Activated CD8-positive, alpha-beta memory T cell treated with anti-CD3 and anti-CD28 coated beads, Interleukin-2, amount 10 ng/mL, durations not matched to agents 7 days and 5 days (primary cell): ENCODE data around the gene RNU4-1. TPM values are rescaled to one million over a fixed set of nuclear protein-coding genes. Genes with fewer than 3 reads are reported as not detected.

ENCODE experiments used
- ATAC-seq: fragments of 150-1000 bp; cut with Tn5 transposase; one replicate; pipeline ENCODE4 v1.10.0; 2021; ENCODE audit warnings: moderate library complexity
- CTCF ChIA-PET: fragments of 350-600 bp; sonication (Branson Sonifier 250); formaldehyde crosslinking; loops from one replicate; lab custom pipeline; 2021; ENCODE audit warnings: antibody characterized with exemption; lab: Charles Lee
- DNase-seq: peaks from one replicate; pipeline ENCODE4 v3.0.0-alpha.2; 2020
- H3K27ac Mint-ChIP-seq: one replicate; pipeline ENCODE4 v1.8.0; 2021; ENCODE audit warnings: mild to moderate bottlenecking, mixed read lengths
- H3K27me3 Mint-ChIP-seq: one replicate; pipeline ENCODE4 v1.8.0; 2021; ENCODE audit warnings: mixed read lengths
- H3K36me3 Mint-ChIP-seq: one replicate; pipeline ENCODE4 v1.8.0; 2021; ENCODE audit warnings: mild to moderate bottlenecking, mixed read lengths
- H3K4me1 Mint-ChIP-seq: one replicate; pipeline ENCODE4 v1.8.0; 2021; ENCODE audit warnings: mixed read lengths
- H3K4me3 Mint-ChIP-seq: one replicate; pipeline ENCODE4 v1.8.0; 2021; ENCODE audit warnings: mild to moderate bottlenecking, moderate library complexity, mixed read lengths
- H3K9me3 Mint-ChIP-seq: one replicate; pipeline ENCODE4 v1.8.0; 2022; ENCODE audit warnings: low read depth, mixed read lengths
- total RNA-seq, 2 experiments: library from RNA; stranded (reverse); gene quantifications; one replicate each; pipeline ENCODE4 v1.2.3, GENCODE V29; 2021

RNU4-1 gene
- total RNA-seq, 2 experiments from 2014 or later, result 780 to 2,122 TPM

GRCh38 chr12:120283318-120283717 lies 9.7 kb downstream of the RNU4-1 start:
- Mint-ChIP-seq H3K27ac (no peak overlapping the region), H3K9me3 (no peaks in the 10 kb centered on the region), H3K27me3 (peaks cover 10% of the 10 kb centered on the region), H3K4me1 (peaks cover 2% of the 10 kb centered on the region), H3K4me3 (no peak overlapping the region), H3K36me3 (no peaks in the 10 kb centered on the region)
- ATAC-seq, result no peak
- no peak for DNase-seq
- CTCF ChIA-PET, result interaction anchor here (1.2 to 1.9 kb wide), 2 partner anchors 18 to 55 kb away, joined by 3 to 7 read pairs; partner anchors contain the start of gene PXN

DNA sequence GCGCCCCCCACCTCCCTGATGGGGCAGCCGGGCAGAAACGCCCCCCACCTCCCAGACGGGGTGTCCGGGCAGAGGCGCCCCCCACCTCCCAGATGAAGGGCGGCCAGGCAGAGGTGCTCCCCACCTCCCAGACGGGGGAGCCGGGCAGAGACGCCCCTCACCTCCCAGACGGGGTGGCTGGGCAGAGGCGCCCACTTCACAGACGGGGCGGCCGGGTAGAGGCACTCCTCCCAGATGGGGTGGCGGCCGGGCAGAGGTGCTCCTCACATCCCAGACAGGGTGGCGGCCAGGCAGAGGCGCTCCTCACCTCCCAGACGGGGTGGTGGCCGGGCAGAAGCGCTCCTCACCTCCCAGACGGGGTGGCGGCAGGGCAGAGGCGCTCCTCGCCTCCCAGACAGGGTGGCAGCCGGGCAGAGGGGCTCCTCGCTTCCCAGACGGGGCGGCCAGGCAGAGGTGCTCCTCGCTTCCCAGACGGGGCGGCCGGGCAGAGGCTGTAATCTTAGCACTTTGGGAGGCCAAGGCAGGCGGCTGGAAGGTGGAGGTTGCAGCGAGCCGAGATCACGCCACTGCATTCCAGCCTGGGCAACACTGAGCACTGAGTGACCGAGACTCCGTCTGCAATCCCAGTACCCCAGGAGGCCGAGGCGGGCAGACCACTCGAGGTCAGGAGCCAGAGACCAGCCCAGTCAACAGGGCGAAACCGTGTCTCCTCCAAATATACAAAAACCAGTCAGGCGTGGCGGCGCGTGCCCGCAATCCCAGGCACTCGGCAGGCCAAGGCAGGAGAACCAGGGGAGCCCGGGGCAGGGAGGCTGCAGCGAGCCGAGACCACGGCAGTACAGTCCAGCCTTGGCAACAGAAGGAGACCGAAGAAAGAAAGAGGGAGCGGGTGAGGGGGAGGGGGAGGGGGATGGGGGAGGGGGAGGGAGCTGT lies 14.6 kb downstream of the RNU4-1 start:
- H3K27ac Mint-ChIP-seq, result no peak overlapping the region
- H3K4me3 Mint-ChIP-seq, result no peak overlapping the region
- CTCF ChIA-PET, result no interaction called here
- no peak for DNase-seq
- H3K36me3 Mint-ChIP-seq, result no peaks in the 10 kb centered on the region
- no peaks in the 10 kb centered on the region for H3K27me3 Mint-ChIP-seq
- peaks cover 2% of the 10 kb centered on the region for H3K4me1 Mint-ChIP-seq
- ATAC-seq, result no peak
- H3K9me3 Mint-ChIP-seq, result no peaks in the 10 kb centered on the region

GRCh38 chr12:120276734-120277133 lies 16.3 kb downstream of the RNU4-1 start:
- H3K4me1 Mint-ChIP-seq, result no peaks in the 10 kb centered on the region
- no peaks in the 10 kb centered on the region for H3K27me3 Mint-ChIP-seq
- no peak overlapping the region for H3K27ac Mint-ChIP-seq
- ATAC-seq, result no peak
- H3K9me3 Mint-ChIP-seq, result no peaks in the 10 kb centered on the region
- DNase-seq, result no peak
- CTCF ChIA-PET, result interaction anchor here (1.6 to 2.6 kb wide), 2 partner anchors 11 to 49 kb away, joined by 6 to 7 read pairs; partner anchors contain the start of gene PXN
- H3K4me3 Mint-ChIP-seq, result no peak overlapping the region
- no peaks in the 10 kb centered on the region for H3K36me3 Mint-ChIP-seq

DNA sequence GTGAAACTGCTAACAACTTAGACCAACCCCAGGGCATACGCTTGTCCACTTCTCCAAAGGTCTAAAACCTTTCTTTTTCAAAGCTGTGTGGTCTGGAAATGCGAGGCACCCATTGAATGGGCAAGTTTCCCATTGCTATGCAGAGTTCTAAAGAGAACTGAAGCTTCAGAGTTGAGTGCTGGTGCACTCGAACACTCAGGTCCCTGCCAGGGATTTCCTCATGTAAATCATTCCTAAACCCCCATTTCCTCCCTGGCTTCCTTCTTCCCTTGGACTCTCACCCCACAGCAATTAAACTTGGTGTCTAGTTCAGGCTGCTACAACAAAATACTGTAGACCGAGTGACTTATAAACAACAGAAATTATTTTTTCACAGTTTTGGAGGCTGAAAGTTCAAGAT lies 25.3 kb downstream of the RNU4-1 start:
- no peak overlapping the region for H3K27ac Mint-ChIP-seq
- H3K9me3 Mint-ChIP-seq, result no peaks in the 10 kb centered on the region
- CTCF ChIA-PET, result interaction anchor here (0.9 to 25.9 kb wide), 5 partner anchors 15 to 68 kb away, joined by 3 to 768 read pairs (median 86); partner anchors contain the start of genes RNU4-1, RNU4-2 and RPLP0
- H3K4me3 Mint-ChIP-seq, result no peak overlapping the region
- peaks cover 12% of the 10 kb centered on the region for H3K36me3 Mint-ChIP-seq
- no peak for ATAC-seq
- peaks cover 26% of the 10 kb centered on the region for H3K4me1 Mint-ChIP-seq
- no peaks in the 10 kb centered on the region for H3K27me3 Mint-ChIP-seq
- DNase-seq, result no peak

DNA sequence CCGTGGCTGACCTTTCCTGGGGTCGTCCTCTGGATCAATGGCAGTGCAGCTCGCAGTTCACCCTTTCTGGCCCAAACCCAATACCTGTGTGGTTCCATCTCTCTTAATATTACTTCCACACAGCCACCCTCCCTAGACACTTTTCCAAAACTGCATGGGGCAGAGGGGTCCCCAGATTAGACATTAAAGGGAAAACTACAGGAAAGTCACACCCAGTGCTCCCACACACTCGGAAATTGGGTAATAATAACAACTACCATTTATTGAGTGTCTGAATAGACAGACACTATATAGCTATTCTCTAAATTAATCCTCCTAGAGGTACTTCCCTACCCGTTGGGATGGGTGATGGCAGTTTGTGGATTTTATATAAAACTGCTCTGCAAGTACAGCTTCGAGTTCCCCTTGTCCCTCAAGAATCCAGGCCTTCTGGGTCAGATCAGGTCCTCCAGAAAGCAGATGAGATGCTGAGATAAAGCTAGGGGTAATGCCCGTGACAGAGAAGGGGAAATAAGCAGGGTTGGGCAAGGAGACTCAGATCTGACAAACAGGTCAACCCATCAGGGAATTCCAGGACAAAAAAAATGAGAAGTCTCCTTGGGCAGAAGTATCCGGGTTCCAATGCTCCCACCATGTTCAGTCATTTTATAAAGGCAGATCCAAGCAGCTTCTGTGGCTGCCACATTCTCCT lies 26.7 kb downstream of the RNU4-1 start:
- H3K9me3 Mint-ChIP-seq, result no peaks in the 10 kb centered on the region
- ATAC-seq (no peak), DNase-seq (no peak)
- peaks cover 16% of the 10 kb centered on the region for H3K36me3 Mint-ChIP-seq
- H3K4me3 Mint-ChIP-seq, result peak overlapping the region; percentile 64
- peaks cover 40% of the 10 kb centered on the region for H3K4me1 Mint-ChIP-seq
- CTCF ChIA-PET, result interaction anchor here (0.6 to 25.9 kb wide), 15 partner anchors 9 to 328 kb away, joined by 3 to 768 read pairs (median 8); partner anchors contain the start of genes RNU4-1, RNU4-2, RPLP0 and SIRT4
- H3K27ac Mint-ChIP-seq, result no peak overlapping the region
- no peaks in the 10 kb centered on the region for H3K27me3 Mint-ChIP-seq

DNA sequence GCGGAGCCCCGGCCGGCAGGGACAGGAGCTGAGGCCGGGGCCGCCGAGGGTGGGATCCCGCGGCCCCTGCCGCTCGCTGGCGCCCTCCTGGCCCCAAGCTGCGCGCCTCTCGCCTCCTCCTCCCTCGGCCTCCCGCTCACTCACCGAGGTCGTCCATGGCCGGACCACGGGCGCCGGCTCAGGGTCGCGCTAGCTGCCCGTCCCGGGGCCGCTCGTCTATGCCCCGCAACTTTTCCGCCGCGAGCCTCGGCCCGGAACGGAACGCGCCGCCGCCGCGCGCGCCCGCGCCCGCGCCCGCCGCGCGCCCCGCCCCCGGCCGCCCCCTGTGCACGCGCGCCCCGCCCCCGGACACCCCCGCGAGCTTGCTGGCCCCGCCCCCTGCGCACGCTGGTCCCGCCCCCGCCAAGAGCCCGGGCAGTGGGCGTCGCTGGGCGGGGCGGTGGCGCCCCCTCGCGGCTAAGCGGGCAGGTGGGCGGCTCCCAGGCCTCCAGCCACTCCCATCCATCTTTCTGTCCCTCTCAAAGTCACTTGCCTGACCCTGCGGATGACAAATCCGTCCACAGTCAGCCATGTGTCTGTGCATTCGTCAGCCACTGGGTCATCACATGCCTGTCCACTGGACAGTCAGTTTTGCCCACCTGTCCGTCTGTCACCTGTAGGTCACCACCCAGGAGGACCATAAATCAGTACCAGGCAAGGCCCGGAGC lies 27.4 kb downstream of the RNU4-1 start, which contains the start of gene PXN:
TSS of gene PXN (minus strand) at position 258 of the 707 bp plus-strand sequence. CDS start at position 157, 101 bp downstream.
- DNase-seq (peak; percentile 92), ATAC-seq (peak; percentile 91)
- Mint-ChIP-seq H3K36me3 (peaks cover 16% of the 10 kb centered on the region), H3K4me1 (peaks cover 47% of the 10 kb centered on the region), H3K27me3 (no peaks in the 10 kb centered on the region), H3K9me3 (no peaks in the 10 kb centered on the region), H3K4me3 (peak within 1 kb of the TSS; percentile 90), H3K27ac (peak within 1 kb of the TSS; percentile 73)
- CTCF ChIA-PET, result interaction anchor here (0.6 to 25.9 kb wide), 23 partner anchors 10 to 151 kb away, joined by 3 to 768 read pairs (median 5); partner anchors contain the start of genes RNU4-1, RNU4-2, RPLP0 and SIRT4

- peak overlapping the region; percentile 73 for H3K27ac Mint-ChIP-seq
- DNase-seq, result peak; percentile 54
- H3K27me3 Mint-ChIP-seq, result no peaks in the 10 kb centered on the region
- CTCF ChIA-PET, result interaction anchor here (0.6 to 25.9 kb wide), 21 partner anchors 10 to 150 kb away, joined by 3 to 768 read pairs (median 5); partner anchors contain the start of genes RNU4-1, RNU4-2, RPLP0 and SIRT4
- H3K4me3 Mint-ChIP-seq, result peak overlapping the region; percentile 90
- peaks cover 20% of the 10 kb centered on the region for H3K36me3 Mint-ChIP-seq
- no peak for ATAC-seq
- H3K9me3 Mint-ChIP-seq, result no peaks in the 10 kb centered on the region
- H3K4me1 Mint-ChIP-seq, result peaks cover 54% of the 10 kb centered on the region
Observed at GRCh38 chr12:120264904-120265472, 28.0 kb downstream of the RNU4-1 start.

GRCh38 chr12:120264086-120264903 lies 28.7 kb downstream of the RNU4-1 start:
- no peaks in the 10 kb centered on the region for H3K27me3 Mint-ChIP-seq
- no peaks in the 10 kb centered on the region for H3K9me3 Mint-ChIP-seq
- CTCF ChIA-PET, result interaction anchor here (1.5 to 25.9 kb wide), 8 partner anchors 11 to 65 kb away, joined by 3 to 768 read pairs (median 24); partner anchors contain the start of genes RPLP0 and SIRT4
- H3K4me3 Mint-ChIP-seq, result peak overlapping the region; percentile 90
- H3K4me1 Mint-ChIP-seq, result peaks cover 61% of the 10 kb centered on the region
- peak overlapping the region; percentile 73 for H3K27ac Mint-ChIP-seq
- ATAC-seq, result no peak
- DNase-seq, result no peak
- peaks cover 20% of the 10 kb centered on the region for H3K36me3 Mint-ChIP-seq

DNA sequence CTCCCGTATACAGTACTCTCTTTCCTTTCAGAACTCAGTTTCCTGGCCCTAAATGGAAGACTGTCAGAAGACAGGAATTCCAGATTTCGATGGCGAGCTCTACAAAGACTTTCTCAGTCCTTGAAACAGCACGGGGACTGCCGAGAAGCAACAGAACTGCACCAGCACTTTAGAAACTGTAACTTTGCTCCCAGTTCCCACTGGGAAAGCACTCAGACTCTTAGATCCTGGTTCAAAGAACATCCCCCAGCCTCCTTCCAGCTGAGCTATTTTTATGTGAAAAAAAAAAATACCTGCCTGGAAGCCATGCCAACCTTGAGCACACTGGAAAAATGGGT lies 29.3 kb downstream of the RNU4-1 start:
- CTCF ChIA-PET, result interaction anchor here (1.5 to 25.9 kb wide), 5 partner anchors 11 to 64 kb away, joined by 3 to 768 read pairs (median 86); partner anchors contain the start of gene RPLP0
- Mint-ChIP-seq H3K27ac (no peak overlapping the region), H3K36me3 (peaks cover 20% of the 10 kb centered on the region), H3K4me3 (peak overlapping the region; percentile 90), H3K27me3 (no peaks in the 10 kb centered on the region), H3K4me1 (peaks cover 62% of the 10 kb centered on the region), H3K9me3 (no peaks in the 10 kb centered on the region)
- ATAC-seq (no peak), DNase-seq (no peak)

GRCh38 chr12:120262852-120263747 lies 29.9 kb downstream of the RNU4-1 start:
- no peak for ATAC-seq
- CTCF ChIA-PET, result interaction anchor here (1.0 to 25.9 kb wide), 7 partner anchors 10 to 137 kb away, joined by 3 to 768 read pairs (median 14); partner anchors contain the start of genes RNU4-1 and RPLP0
- peaks cover 20% of the 10 kb centered on the region for H3K36me3 Mint-ChIP-seq

More at GRCh38 chr12:120262852-120263747, 29.9 kb downstream of the RNU4-1 start:
- no peak for DNase-seq
- H3K9me3 Mint-ChIP-seq, result no peaks in the 10 kb centered on the region
- H3K4me1 Mint-ChIP-seq, result peaks cover 63% of the 10 kb centered on the region
- peak overlapping the region; percentile 90 for H3K4me3 Mint-ChIP-seq
- peak overlapping the region; percentile 74 for H3K27ac Mint-ChIP-seq
- H3K27me3 Mint-ChIP-seq, result no peaks in the 10 kb centered on the region
